Measurements from ENCODE around the gene CCDC69. TPM values are rescaled to one million over a fixed set of nuclear protein-coding genes. Genes with fewer than 3 reads are reported as not detected.

Gene CCDC69
- total RNA-seq, 2 donors from 2014 or later: 34.8 to 44.8 TPM

DNA sequence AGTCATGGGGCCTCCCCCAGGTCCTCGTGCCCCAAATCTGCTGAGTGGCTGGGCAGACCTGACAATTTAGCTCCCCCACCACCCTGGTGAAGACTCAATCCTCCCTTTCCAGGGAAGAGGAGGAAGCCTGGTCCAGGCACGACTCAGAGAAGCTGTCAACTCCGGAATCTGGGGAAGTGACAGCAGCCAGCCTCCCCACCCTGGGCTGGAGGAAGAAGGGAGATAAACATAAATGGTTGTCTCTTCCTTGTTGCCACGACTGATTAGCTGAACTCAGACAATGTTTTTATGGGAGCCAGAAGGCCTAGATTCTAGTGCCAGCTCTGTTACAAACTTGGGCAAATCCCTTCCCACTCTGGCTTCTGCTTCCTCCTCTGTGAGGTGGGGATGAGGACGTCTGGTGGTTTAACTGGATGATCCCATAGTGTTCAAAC, 15.4 kb downstream of the CCDC69 start:
- WGBS, 2 donors: 40 to 41% methylated on average over 4 to 5 of the region's 5 CpGs
- no peaks in the 10 kb centered on the region for H3K9me3 ChIP-seq
- DNase-seq (peak in 1 of 4 donors; percentile 14), ATAC-seq (peak; percentile 20)
- no peaks in the 10 kb centered on the region for H3K27me3 ChIP-seq
- H3K27ac ChIP-seq: peak overlapping the region in 2 of 4 donors; percentile 56 to 62
- peaks cover 25% of the 10 kb centered on the region for H3K4me1 ChIP-seq
- intact Hi-C loops (cut with DNase I): no loop called here
- TF ChIP-seq POLR2A (IDR thresholded peaks at IDR 0.05): no peak
- TF ChIP-seq, protein P1, sequence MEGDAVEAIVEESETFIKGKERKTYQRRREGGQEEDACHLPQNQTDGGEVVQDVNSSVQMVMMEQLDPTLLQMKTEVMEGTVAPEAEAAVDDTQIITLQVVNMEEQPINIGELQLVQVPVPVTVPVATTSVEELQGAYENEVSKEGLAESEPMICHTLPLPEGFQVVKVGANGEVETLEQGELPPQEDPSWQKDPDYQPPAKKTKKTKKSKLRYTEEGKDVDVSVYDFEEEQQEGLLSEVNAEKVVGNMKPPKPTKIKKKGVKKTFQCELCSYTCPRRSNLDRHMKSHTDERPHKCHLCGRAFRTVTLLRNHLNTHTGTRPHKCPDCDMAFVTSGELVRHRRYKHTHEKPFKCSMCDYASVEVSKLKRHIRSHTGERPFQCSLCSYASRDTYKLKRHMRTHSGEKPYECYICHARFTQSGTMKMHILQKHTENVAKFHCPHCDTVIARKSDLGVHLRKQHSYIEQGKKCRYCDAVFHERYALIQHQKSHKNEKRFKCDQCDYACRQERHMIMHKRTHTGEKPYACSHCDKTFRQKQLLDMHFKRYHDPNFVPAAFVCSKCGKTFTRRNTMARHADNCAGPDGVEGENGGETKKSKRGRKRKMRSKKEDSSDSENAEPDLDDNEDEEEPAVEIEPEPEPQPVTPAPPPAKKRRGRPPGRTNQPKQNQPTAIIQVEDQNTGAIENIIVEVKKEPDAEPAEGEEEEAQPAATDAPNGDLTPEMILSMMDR (IDR thresholded peaks at IDR 0.05): no peak
- H3K36me3 ChIP-seq (replicated peaks in 1 of 2; ENCODE audit: insufficient read depth in 1 of 2, low read depth in 2 of 2): no peaks in the 10 kb centered on the region
- no peak overlapping the region for H3K4me3 ChIP-seq

DNA sequence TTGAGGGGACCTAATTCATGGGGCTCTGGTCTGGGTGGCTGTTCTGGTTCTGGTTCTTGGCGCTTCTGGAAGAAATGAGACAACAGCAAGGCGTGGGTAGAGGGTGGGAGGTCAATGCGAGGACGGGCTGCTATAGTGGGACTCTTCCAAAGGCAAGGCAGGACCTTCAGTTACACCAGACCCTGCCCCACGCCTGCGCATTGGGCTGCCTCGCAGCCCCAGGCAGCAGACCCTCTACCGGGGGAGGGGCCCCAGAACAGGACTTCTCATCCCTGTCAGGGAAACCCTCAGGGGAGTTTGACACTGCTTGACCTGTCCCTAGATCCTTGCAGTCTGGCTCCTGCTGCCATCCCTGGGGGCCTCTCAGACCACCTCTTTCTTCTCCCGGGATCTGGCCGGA, 18.5 kb downstream of the CCDC69 start:
- WGBS, 2 donors: 86 to 93% methylated on average over 6 to 10 of the region's 10 CpGs
- intact Hi-C loops (cut with DNase I): no loop called here
- TF ChIP-seq, protein P1 (IDR thresholded peaks at IDR 0.05): no peak
- no peak for TF ChIP-seq POLR2A (IDR thresholded peaks at IDR 0.05)
- peaks cover 2 to 8% of the 10 kb centered on the region in 2 donors for H3K36me3 ChIP-seq (replicated peaks in 1 of 2; ENCODE audit: insufficient read depth in 1 of 2, low read depth in 2 of 2)
- H3K4me1 ChIP-seq: peaks cover 14% of the 10 kb centered on the region
- no peak overlapping the region for H3K27ac ChIP-seq
- H3K9me3 ChIP-seq: no peaks in the 10 kb centered on the region
- ATAC-seq (no peak), DNase-seq (no peak)
- no peak overlapping the region for H3K4me3 ChIP-seq
- H3K27me3 ChIP-seq: no peaks in the 10 kb centered on the region

DNA sequence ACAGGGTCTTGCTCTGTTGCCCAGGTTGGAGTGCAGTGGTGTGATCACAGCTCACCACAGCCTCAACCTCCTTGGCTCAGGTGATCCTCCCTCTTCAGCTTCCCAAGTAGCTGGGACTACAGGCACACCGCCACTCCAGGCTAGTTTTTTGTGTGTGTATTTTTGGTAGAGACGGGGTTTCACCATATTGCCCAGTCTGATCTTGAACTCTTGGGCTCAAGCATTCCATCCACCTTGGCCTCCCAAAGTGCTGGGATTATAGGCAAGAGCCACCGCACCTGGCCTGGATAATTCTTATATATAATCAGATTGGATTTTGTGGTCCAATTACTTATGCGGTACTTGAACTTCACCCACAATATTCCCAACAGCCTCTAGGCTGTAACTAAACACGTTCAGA, 19.8 kb downstream of the CCDC69 start:
- H3K9me3 ChIP-seq: no peaks in the 10 kb centered on the region
- WGBS, 2 donors: 81% methylated on average over 5 of the region's 5 CpGs
- H3K4me3 ChIP-seq: no peak overlapping the region
- peaks cover 6% of the 10 kb centered on the region for H3K4me1 ChIP-seq
- DNase-seq (no peak), ATAC-seq (no peak)
- no peak overlapping the region for H3K27ac ChIP-seq
- peaks cover 2 to 8% of the 10 kb centered on the region in 2 donors for H3K36me3 ChIP-seq (replicated peaks in 1 of 2; ENCODE audit: insufficient read depth in 1 of 2, low read depth in 2 of 2)
- no peaks in the 10 kb centered on the region for H3K27me3 ChIP-seq
- TF ChIP-seq, protein P1 (IDR thresholded peaks at IDR 0.05): no peak
- TF ChIP-seq POLR2A (IDR thresholded peaks at IDR 0.05): no peak
- intact Hi-C loops (cut with DNase I): no loop called here

DNA sequence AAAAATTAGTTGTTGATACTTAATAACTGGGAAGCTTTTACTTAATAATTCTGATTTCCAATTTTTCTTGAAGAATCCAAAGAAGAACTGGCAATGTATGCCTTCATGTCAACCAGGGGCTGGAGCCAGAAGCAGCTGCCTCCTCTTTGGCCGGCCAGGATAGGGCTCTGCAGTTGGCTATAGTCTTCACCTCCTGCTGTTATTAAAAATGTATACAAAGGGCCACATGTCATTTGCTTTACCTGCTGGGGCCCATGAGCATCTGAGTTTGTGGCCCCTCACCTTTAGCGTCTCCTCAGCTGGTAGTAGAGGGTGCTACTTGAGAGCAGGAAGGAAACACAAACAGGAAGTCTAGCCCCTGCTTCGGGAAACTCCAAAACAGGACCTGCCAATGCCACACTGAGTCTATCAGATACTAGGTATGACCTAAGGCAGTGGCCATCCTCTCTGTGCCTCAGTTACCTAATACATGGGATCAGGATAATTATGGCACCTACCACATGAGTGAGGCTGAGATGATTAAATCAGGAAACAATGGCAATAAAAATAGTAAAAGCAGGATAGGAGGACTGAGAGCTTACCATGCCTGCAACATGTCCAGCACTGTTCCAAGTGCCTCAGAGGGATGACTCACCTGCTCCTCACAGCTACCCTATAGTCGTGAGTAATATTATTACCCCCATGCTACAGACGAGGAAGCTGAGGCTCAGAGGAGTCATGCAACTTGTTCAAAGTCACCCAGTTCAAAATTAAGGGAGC, 21.3 kb downstream of the CCDC69 start:
- H3K36me3 ChIP-seq (replicated peaks in 1 of 2; ENCODE audit: insufficient read depth in 1 of 2, low read depth in 2 of 2): peaks cover 2 to 8% of the 10 kb centered on the region in 2 donors
- 76 to 86% methylated on average over 5 of the region's 5 CpGs for WGBS, 2 donors

More for the DNA sequence above, 21.3 kb downstream of the CCDC69 start:
- H3K27me3 ChIP-seq: no peaks in the 10 kb centered on the region
- TF ChIP-seq POLR2A (IDR thresholded peaks at IDR 0.05): no peak
- TF ChIP-seq, protein P1 (IDR thresholded peaks at IDR 0.05): no peak
- intact Hi-C loops (cut with DNase I): no loop called here
- no peaks in the 10 kb centered on the region for H3K9me3 ChIP-seq
- DNase-seq (no peak), ATAC-seq (no peak)
- H3K4me3 ChIP-seq: no peak overlapping the region
- no peak overlapping the region for H3K27ac ChIP-seq
- H3K4me1 ChIP-seq: no peaks in the 10 kb centered on the region

All from body of pancreas (tissue), 4 donors.